HepG2 (cell line): ENCODE results near the gene TVP23A. TPM values are rescaled to one million over a fixed set of nuclear protein-coding genes. Genes with fewer than 3 reads are reported as not detected.
A peak's percentile ranks its signal among the peaks of the same experiment; 100 is the strongest.

ENCODE experiments used
- ATAC-seq: fragments of 200-7000 bp; cut with Tn5 transposase; 3 replicates; pipeline ENCODE4 v1.9.1; 2020; ENCODE audit warnings: mild to moderate bottlenecking, moderate library complexity
- BruUV-seq: library from RNA; stranded (reverse); fragments of 400-500 nt; replicated peaks from 2 replicates; lab custom pipeline; 2021; lab: Mats Ljungman, UMichigan
- CTCF ChIA-PET: fragments of 300-600 bp; formaldehyde crosslinking; extraction: SDS; loops from one replicate; lab custom pipeline; 2021; ENCODE audit warnings: low total read pairs, inconsistent platforms, low intra/inter-chr PET ratio; lab: Yijun Ruan, JAX
- POLR2A ChIA-PET: fragments of 350-600 bp; sonication (Branson Sonifier 250); formaldehyde crosslinking; loops from one replicate; lab custom pipeline; 2020; ENCODE audit warnings: antibody characterized with exemption, inconsistent platforms; lab: Yijun Ruan, JAX
- DNase-seq: peaks from one replicate; pipeline ENCODE4 v3.0.0-alpha.2; 2015; ENCODE audit warnings: low spot score
- FAIRE-seq: peaks from 3 replicates; lab custom pipeline; 2011; peaks lifted over from hg19 to GRCh38; lab: Jason Lieb, UNC
- H2AFZ ChIP-seq: one replicate; pipeline ENCODE4 v1.6.1; 2011; ENCODE audit warnings: low read length, inconsistent platforms
- H3K27ac ChIP-seq: fragments of 300-600 bp; 3 replicates; pipeline ENCODE4 v1.8.0; 2011; ENCODE audit warnings: mixed run types, mild to moderate bottlenecking, mixed read lengths, low read length, inconsistent platforms; ENCODE audit not compliant: insufficient read depth; ENCODE audit errors: extremely low read length
- H3K27me3 ChIP-seq, 2 experiments: fragments of 200-600 bp in 1 of 2; 2 replicates in 1 of 2; 3 replicates in 1 of 2; pipeline versions ENCODE4 v1.6.0 to v1.8.0; 2011; ENCODE audit warnings: low read length in 2 of 2, mild to moderate bottlenecking in 2 of 2, moderate library complexity in 2 of 2, inconsistent platforms in 1 of 2; ENCODE audit not compliant: insufficient read depth in 2 of 2, control insufficient read depth in 1 of 2
- H3K36me3 ChIP-seq, 2 experiments: fragments of 200-600 bp in 1 of 2; replicated peaks in 1 of 2; 2 replicates in 1 of 2; 3 replicates in 1 of 2; pipeline versions ENCODE4 v1.5.1 to v1.8.0; 2011; ENCODE audit warnings: low read length in 2 of 2, inconsistent platforms in 1 of 2; ENCODE audit not compliant: insufficient read depth in 2 of 2, control insufficient read depth in 1 of 2
- H3K4me1 ChIP-seq: 2 replicates; pipeline ENCODE4 v1.5.1; 2012; ENCODE audit warnings: low read length, inconsistent platforms; ENCODE audit not compliant: insufficient read depth
- H3K4me2 ChIP-seq: 2 replicates; pipeline ENCODE4 v1.6.0; 2011; ENCODE audit warnings: low read depth, low read length, inconsistent platforms
- H3K4me3 ChIP-seq, 3 experiments: fragments of 200-600 bp in 1 of 3; sonication (generic), shearing (Covaris generic) in 1 of 3; replicated peaks in 1 of 3; 2 replicates each; pipeline ENCODE4 v1.5.1; 2011 to 2016; ENCODE audit warnings: low read length in 3 of 3, inconsistent platforms in 2 of 3, low read depth in 2 of 3, mild to moderate bottlenecking in 2 of 3, control low read depth in 1 of 3, mixed read lengths in 1 of 3; ENCODE audit not compliant: insufficient read depth in 1 of 3
- H3K79me2 ChIP-seq: one replicate; pipeline ENCODE4 v1.6.1; 2011; ENCODE audit warnings: low read length, inconsistent platforms; ENCODE audit not compliant: insufficient read depth
- H3K9ac ChIP-seq: 2 replicates; pipeline ENCODE4 v1.6.0; 2011; ENCODE audit warnings: mild to moderate bottlenecking, low read depth, low read length, inconsistent platforms; ENCODE audit not compliant: insufficient read depth
- H3K9me3 ChIP-seq: 2 replicates; pipeline ENCODE4 v1.5.1; 2012; ENCODE audit warnings: mild to moderate bottlenecking, low read length
- H4K20me1 ChIP-seq: 2 replicates; pipeline ENCODE4 v1.6.0; 2011; ENCODE audit warnings: inconsistent platforms, mild to moderate bottlenecking, low read length, moderate library complexity; ENCODE audit not compliant: insufficient read depth
- BCLAF1 ChIP-seq: fragments of 450-650 bp; IDR thresholded peaks from 2 replicates; pipeline ENCODE4 v1.6.1; 2017; ENCODE audit warnings: mild to moderate bottlenecking
- MAFF ChIP-seq: IDR thresholded peaks from 2 replicates; pipeline ENCODE4 v1.6.1; 2011; ENCODE audit warnings: low read depth, low read length, improper control_type of control experiment
- MAFK ChIP-seq, 2 experiments: IDR thresholded peaks in 1 of 2; conservative IDR thresholded peaks in 1 of 2; 2 replicates each; pipeline ENCODE4 v1.6.1; 2011; ENCODE audit warnings: improper control_type of control experiment in 2 of 2, low read length in 2 of 2
- MTA1 ChIP-seq: sonication (generic); formaldehyde crosslinking; IDR thresholded peaks from 2 replicates; pipeline ENCODE4 v1.4.0; 2020; ENCODE audit warnings: missing genetic modification reagents, mild to moderate bottlenecking, borderline replicate concordance
- RBFOX2 ChIP-seq: fragments of 200-400 bp; formaldehyde crosslinking; IDR thresholded peaks from 2 replicates; pipeline ENCODE4 v1.6.1; 2017; ENCODE audit warnings: low read depth, mild to moderate bottlenecking, low read length
- ZNF550 ChIP-seq: sonication (generic); formaldehyde crosslinking; IDR thresholded peaks from 2 replicates; pipeline ENCODE4 v1.4.0; 2020; ENCODE audit warnings: mild to moderate bottlenecking, missing genetic modification reagents, borderline replicate concordance
- ZNF674 ChIP-seq: sonication (generic); formaldehyde crosslinking; IDR thresholded peaks from 2 replicates; pipeline ENCODE4 v1.5.0; 2020; ENCODE audit warnings: low read depth, mild to moderate bottlenecking, missing genetic modification reagents
- WGBS: methylation state at CpG from one replicate; pipeline ENCODE4 v1.1.6; 2017; ENCODE audit warnings: low lambda C conversion rate; 5-methylcytosine and 5-hydroxymethylcytosine counted together
- in situ Hi-C: cut with HindIII; loops from 2 replicates; pipeline ENCODE4 v1.10.0; 2017; ENCODE audit warnings: low pct_unique_long_range_greater_than_20kb; ENCODE audit not compliant: extremely low pct_ligation_motif_present
- intact Hi-C: fragments of 100-400 bp; cut with micrococcal nuclease; formaldehyde crosslinking; loops from one replicate; pipeline ENCODE4 v1.10.0; 2022; ENCODE audit not compliant: unreplicated experiment
- polyA plus RNA-seq, 8 experiments: library from polyadenylated mRNA; depleted of rRNA in 3 of 8; stranded (reverse) in 7 of 8; unstranded in 1 of 8; fragments of >200 nt; fragmentation: Illumina TruSeq in 4 of 8; extraction: Trizol in 4 of 8; gene quantifications; 2 replicates each; pipeline versions ENCODE4 v1.2.1 to v1.2.3, GENCODE V29; 2011 to 2016; ENCODE audit warnings: low read depth in 4 of 8, missing spikeins in 1 of 8, mixed read lengths in 1 of 8; ENCODE audit not compliant: insufficient read depth in 1 of 8
- total RNA-seq, 5 experiments: library from RNA; depleted of rRNA; stranded (reverse); fragments of >200 nt; fragmentation: Illumina TruSeq; extraction: Trizol; gene quantifications; 2 replicates each; pipeline ENCODE4 v1.2.3, GENCODE V29; 2016; ENCODE audit warnings: low read depth in 1 of 5

The TVP23A gene
- total and polyA plus RNA-seq, 2 of the 13 experiments (the other 11 are each of a cell fraction or from before 2014, with no cell fraction given): not detected

DNA sequence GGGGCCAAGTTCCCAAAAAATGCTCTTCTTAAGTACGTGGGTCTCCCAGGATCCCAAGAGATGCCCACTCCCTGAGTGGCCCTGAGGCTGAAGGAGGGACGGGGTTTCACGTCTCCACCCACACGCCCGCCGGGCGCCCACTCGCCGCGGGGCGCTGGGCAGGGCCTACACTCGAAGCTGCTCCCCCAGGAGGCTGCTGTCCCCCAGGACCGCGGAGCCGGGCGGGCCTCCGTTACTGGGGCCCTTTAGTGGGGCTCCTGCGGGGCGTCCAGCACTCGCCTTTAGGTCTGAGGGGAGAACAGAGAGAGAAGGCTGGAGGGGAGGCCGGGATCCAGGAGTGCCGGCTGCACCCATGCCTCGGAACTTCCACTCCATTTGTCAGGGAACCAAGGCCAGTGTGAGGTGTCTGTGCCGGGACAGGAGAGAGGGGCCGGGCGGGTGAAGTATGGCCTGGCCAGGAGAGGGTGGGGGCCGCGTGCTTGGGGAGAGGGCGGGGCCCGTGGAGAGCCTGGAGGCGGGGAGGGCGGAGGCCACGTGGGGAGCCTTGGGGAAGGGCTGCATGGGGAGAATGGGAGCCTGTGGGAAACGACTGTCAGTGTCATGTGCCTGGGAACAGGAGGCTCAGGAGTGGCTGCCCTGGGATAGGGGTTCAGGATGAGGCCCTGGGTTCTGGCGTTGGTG, 56.1 kb downstream of the TVP23A start:
- H3K4me2 ChIP-seq: no peak overlapping the region
- ChIA-PET CTCF (no interaction called here), POLR2A (no interaction called here)
- no peak overlapping the region for H2AFZ ChIP-seq
- DNase-seq (no peak), FAIRE-seq (no peak), ATAC-seq (peak; percentile 10; the same call in 1 of the 3 replicates)
- peaks cover 52 to 63% of the 10 kb centered on the region in 2 experiments for H3K36me3 ChIP-seq
- H3K4me1 ChIP-seq: no peaks in the 10 kb centered on the region
- intact Hi-C loops (no loop called here), in situ Hi-C loops (no loop called here)
- H3K4me3 ChIP-seq: no peak overlapping the region
- H3K79me2 ChIP-seq: no peaks in the 10 kb centered on the region
- H3K27me3 ChIP-seq: no peaks in the 10 kb centered on the region
- no peak overlapping the region for H3K9ac ChIP-seq
- TF ChIP-seq ZNF550 (CRISPR knock-in tag) (no peak), MTA1 (CRISPR knock-in tag) (0 out of 2 replicates have a peak, but pooled peaks have one; percentile 36), RBFOX2 (peak; percentile 48; the same call in 1 of the 2 replicates), ZNF674 (CRISPR knock-in tag) (no peak)
- H4K20me1 ChIP-seq: no peaks in the 10 kb centered on the region
- H3K27ac ChIP-seq: no peak overlapping the region
- 96% methylated on average over 30 of the region's 35 CpGs for WGBS
- no TSS peak for BruUV-seq
- H3K9me3 ChIP-seq: no peaks in the 10 kb centered on the region

- in situ Hi-C loops: no loop called here
- ChIA-PET POLR2A (no interaction called here), CTCF (no interaction called here)
- H3K27ac ChIP-seq: no peak overlapping the region
- H3K9me3 ChIP-seq: no peaks in the 10 kb centered on the region
- no peak for DNase-seq
- no peak for ATAC-seq
- H3K4me3 ChIP-seq: no peak overlapping the region
- H2AFZ ChIP-seq: no peak overlapping the region
- BruUV-seq: no TSS peak
- TF ChIP-seq MAFK (conservative IDR thresholded peaks at IDR 0.05 in 1 of 2, IDR thresholded peaks at IDR 0.05 in 1 of 2; ENCODE audit: low read length in 2 of 2): peak in 1 of 2 experiments; percentile 69; a peak in 2 of 4 replicates
- TF ChIP-seq BCLAF1: no peak
- TF ChIP-seq MAFF: 0 out of 2 replicates have a peak, but pooled peaks have one; percentile 6
- TF ChIP-seq, all 625 proteins: peak for 2
- intact Hi-C loops: no loop called here
- Histone ChIP-seq H3K79me2 (no peaks in the 10 kb centered on the region), H3K4me2 (no peak overlapping the region), H3K27me3 (no peaks in the 10 kb centered on the region), H3K9ac (no peak overlapping the region), H3K4me1 (no peaks in the 10 kb centered on the region), H3K36me3 (peaks cover 58 to 67% of the 10 kb centered on the region in 2 experiments), H4K20me1 (no peaks in the 10 kb centered on the region)
- no peak for FAIRE-seq
- 84% methylated on average over 8 of the region's 8 CpGs for WGBS
These were observed 57.2 kb downstream of the TVP23A start for GRCh38 chr16:10761373-10761772.
